ENCODE measurements around the gene MAGEB17. TPM values are rescaled to one million over a fixed set of nuclear protein-coding genes. Genes with fewer than 3 reads are reported as not detected.

The MAGEB17 gene
- total RNA-seq, 4 donors from 2014 or later: 1.6 TPM; not detected in 3

DNA sequence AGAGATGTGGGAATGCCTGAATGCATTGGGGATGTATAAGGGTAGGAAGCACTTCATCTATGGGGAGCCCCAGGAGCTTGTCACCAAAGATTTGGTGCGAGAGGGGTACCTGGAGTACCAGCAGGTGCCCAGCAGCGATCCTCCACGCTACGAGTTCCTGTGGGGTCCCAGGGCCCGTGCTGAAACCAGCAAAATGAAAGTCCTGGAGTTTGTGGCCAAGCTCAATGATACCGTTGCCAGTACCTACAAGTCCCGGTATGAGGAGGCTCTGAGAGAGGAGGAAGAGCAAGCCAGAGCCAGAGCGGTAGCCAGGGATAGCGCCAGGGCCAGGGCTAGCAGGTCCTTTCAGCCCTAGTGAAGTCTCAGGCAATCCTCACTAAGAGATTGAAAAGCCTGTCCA is 3.8 kb downstream of the MAGEB17 start:
- no peak for DNase-seq
- Histone ChIP-seq H3K27ac (no peak overlapping the region), H3K36me3 (no peaks in the 10 kb centered on the region), H3K4me3 (no peak overlapping the region), H3K27me3 (no peaks in the 10 kb centered on the region), H3K4me1 (no peaks in the 10 kb centered on the region), H3K9me3 (no peaks in the 10 kb centered on the region)
- intact Hi-C loops (cut with DNase I; ENCODE audit: low total_unique reads) (no loop called here), in situ Hi-C loops (cut with MboI; ENCODE audit: low pct_ligation_motif_present in 1 of 4, low pct_unique_long_range_greater_than_20kb in 1 of 4, low sequenced_read_pairs in 3 of 4) (no loop called here)
- WGBS, 2 donors (ENCODE audit: low coverage in 1 of 2): 92% methylated on average over 9 of the region's 9 CpGs; no CpG with 5 or more reads in 1 of the 2 donors
- TF ChIP-seq POLR2A (IDR thresholded peaks at IDR 0.05): no peak
- no peak for TF ChIP-seq EP300 (IDR thresholded peaks at IDR 0.05; ENCODE audit: low read depth)
- TF ChIP-seq, protein P1, sequence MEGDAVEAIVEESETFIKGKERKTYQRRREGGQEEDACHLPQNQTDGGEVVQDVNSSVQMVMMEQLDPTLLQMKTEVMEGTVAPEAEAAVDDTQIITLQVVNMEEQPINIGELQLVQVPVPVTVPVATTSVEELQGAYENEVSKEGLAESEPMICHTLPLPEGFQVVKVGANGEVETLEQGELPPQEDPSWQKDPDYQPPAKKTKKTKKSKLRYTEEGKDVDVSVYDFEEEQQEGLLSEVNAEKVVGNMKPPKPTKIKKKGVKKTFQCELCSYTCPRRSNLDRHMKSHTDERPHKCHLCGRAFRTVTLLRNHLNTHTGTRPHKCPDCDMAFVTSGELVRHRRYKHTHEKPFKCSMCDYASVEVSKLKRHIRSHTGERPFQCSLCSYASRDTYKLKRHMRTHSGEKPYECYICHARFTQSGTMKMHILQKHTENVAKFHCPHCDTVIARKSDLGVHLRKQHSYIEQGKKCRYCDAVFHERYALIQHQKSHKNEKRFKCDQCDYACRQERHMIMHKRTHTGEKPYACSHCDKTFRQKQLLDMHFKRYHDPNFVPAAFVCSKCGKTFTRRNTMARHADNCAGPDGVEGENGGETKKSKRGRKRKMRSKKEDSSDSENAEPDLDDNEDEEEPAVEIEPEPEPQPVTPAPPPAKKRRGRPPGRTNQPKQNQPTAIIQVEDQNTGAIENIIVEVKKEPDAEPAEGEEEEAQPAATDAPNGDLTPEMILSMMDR (IDR thresholded peaks at IDR 0.05): no peak
- no peak for TF ChIP-seq POLR2AphosphoS5 (IDR thresholded peaks at IDR 0.05)

DNA sequence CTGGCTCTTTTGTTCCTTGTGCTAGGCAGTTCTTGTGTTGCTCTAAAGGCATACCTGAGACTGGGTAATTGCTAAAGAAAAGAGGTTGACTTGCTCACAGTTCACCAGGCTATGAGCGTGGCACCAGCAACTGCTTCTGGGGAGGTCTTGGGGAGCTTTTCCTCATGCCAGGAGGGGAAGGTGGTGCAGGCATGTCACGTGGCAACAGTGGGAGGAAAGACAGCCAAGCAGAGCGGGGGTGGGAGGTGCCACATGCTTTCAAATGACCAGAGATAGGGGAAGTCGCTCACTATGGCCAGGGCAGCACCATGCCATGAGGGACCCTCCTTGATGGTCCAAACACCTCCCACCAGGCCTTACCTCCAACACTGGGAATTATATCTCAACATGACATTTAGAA is 4.7 kb downstream of the MAGEB17 start:
- Histone ChIP-seq H3K27me3 (no peaks in the 10 kb centered on the region), H3K9me3 (no peaks in the 10 kb centered on the region), H3K27ac (no peak overlapping the region), H3K4me1 (no peaks in the 10 kb centered on the region), H3K4me3 (no peak overlapping the region), H3K36me3 (no peaks in the 10 kb centered on the region)
- intact Hi-C loops (cut with DNase I; ENCODE audit: low total_unique reads) (no loop called here), in situ Hi-C loops (cut with MboI; ENCODE audit: low pct_ligation_motif_present in 1 of 4, low pct_unique_long_range_greater_than_20kb in 1 of 4, low sequenced_read_pairs in 3 of 4) (no loop called here)
- no peak for DNase-seq
- WGBS, 2 donors (ENCODE audit: low coverage in 1 of 2): 89% methylated on average over 4 of the region's 4 CpGs; no CpG with 5 or more reads in 1 of the 2 donors
- TF ChIP-seq, protein P1 (IDR thresholded peaks at IDR 0.05): no peak
- TF ChIP-seq POLR2AphosphoS5 (IDR thresholded peaks at IDR 0.05) (no peak), EP300 (IDR thresholded peaks at IDR 0.05; ENCODE audit: low read depth) (no peak), POLR2A (IDR thresholded peaks at IDR 0.05) (no peak)

DNA sequence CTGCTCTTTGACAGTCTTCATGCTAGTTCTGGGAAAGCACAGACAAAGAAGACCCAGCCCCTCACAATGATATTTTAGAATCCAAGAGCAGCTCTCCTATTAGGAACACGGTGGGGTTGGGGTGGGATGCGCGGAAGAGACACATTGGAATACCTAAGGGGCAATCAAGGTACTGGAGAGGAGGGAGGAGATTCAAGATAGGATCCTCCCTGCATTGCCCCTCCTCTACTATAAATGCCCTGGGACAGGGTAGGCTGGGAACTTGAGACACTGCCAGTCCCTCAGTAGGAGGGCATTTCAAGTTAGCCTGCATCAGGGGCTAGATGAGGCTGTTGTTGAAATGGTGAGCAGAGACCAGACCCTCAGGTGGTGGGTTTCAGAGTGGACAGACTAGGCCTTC is 5.1 kb downstream of the MAGEB17 start:
- Histone ChIP-seq H3K36me3 (no peaks in the 10 kb centered on the region), H3K27me3 (no peaks in the 10 kb centered on the region), H3K4me3 (no peak overlapping the region), H3K9me3 (no peaks in the 10 kb centered on the region), H3K4me1 (no peaks in the 10 kb centered on the region), H3K27ac (no peak overlapping the region)
- DNase-seq: no peak
- in situ Hi-C loops (cut with MboI; ENCODE audit: low pct_ligation_motif_present in 1 of 4, low pct_unique_long_range_greater_than_20kb in 1 of 4, low sequenced_read_pairs in 3 of 4): no loop called here
- intact Hi-C loops (cut with DNase I; ENCODE audit: low total_unique reads): no loop called here
- WGBS, 2 donors (ENCODE audit: low coverage in 1 of 2): 90 to 100% methylated on average over 2 to 3 of the region's 3 CpGs
- TF ChIP-seq EP300 (IDR thresholded peaks at IDR 0.05; ENCODE audit: low read depth) (no peak), POLR2A (IDR thresholded peaks at IDR 0.05) (no peak), POLR2AphosphoS5 (IDR thresholded peaks at IDR 0.05) (no peak)
- TF ChIP-seq, protein P1 (IDR thresholded peaks at IDR 0.05): no peak

DNA sequence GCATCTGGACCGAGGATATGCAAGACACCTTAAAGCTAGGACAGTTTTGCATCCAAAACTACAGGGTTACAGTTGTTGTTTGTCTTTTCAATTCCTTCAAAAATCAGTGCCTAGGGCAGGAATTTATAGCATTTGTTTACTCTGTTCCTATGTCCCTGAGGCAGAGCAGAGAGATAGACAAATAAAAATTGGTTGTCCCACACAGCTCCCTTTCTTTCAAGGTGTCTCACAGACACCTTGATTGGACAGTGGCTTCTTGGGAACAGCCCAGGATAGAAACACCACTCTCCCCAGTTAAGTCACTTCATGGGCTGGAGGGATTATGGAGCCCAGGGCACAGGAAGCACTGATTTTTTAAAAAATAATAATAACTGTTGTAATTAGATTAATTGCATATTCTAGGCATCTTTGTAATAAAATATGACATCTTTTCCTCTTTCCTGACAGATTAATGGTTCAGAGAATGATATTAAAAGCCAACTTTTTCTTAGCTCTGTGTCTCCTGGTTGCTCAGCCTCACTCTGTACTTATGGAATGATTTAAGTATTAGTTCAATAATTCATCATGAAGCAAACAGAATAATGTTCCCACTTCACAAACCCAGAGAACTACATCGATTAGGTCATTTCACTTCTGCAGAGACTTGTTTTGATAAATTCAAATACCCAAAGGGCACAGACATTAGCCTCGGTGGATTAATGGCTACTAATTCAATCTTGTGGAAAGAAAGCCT is 8.2 kb downstream of the MAGEB17 start:
- DNase-seq: no peak
- 57 to 71% methylated on average over 1 to 3 of the region's 3 CpGs for WGBS, 2 donors (ENCODE audit: low coverage in 1 of 2)
- Histone ChIP-seq H3K9me3 (no peaks in the 10 kb centered on the region), H3K4me1 (no peaks in the 10 kb centered on the region), H3K27me3 (no peaks in the 10 kb centered on the region), H3K36me3 (no peaks in the 10 kb centered on the region), H3K4me3 (no peak overlapping the region), H3K27ac (no peak overlapping the region)
- intact Hi-C loops (cut with DNase I; ENCODE audit: low total_unique reads) (no loop called here), in situ Hi-C loops (cut with MboI; ENCODE audit: low pct_ligation_motif_present in 1 of 4, low pct_unique_long_range_greater_than_20kb in 1 of 4, low sequenced_read_pairs in 3 of 4) (no loop called here)
- TF ChIP-seq POLR2AphosphoS5 (IDR thresholded peaks at IDR 0.05) (no peak), POLR2A (IDR thresholded peaks at IDR 0.05) (no peak), EP300 (IDR thresholded peaks at IDR 0.05; ENCODE audit: low read depth) (no peak)
- TF ChIP-seq, protein P1 (IDR thresholded peaks at IDR 0.05): no peak

Measured in transverse colon (tissue), 4 donors.